NT2/D1 (cell line): Measurements from ENCODE around the gene PITPNM2.

Source experiments
- SUZ12 ChIP-seq: IDR thresholded peaks from 2 replicates; pipeline ENCODE4 v1.6.1; 2011; ENCODE audit not compliant: insufficient read length, insufficient read depth; ENCODE audit errors: extremely low read depth
- YY1 ChIP-seq: IDR thresholded peaks from 2 replicates; pipeline ENCODE4 v1.6.1; 2011; ENCODE audit not compliant: insufficient read length, insufficient read depth
- ZNF274 ChIP-seq: IDR thresholded peaks from 2 replicates; pipeline ENCODE4 v1.6.1; 2011; ENCODE audit warnings: mild to moderate bottlenecking, low read depth, low read length

GRCh38 chr12:123118497-123118896, 32.4 kb downstream of the PITPNM2 start:
- no peak for TF ChIP-seq YY1
- no peak for TF ChIP-seq SUZ12
- TF ChIP-seq ZNF274 = no peak
